Measurements from ENCODE around the gene SH3D19.

DNA sequence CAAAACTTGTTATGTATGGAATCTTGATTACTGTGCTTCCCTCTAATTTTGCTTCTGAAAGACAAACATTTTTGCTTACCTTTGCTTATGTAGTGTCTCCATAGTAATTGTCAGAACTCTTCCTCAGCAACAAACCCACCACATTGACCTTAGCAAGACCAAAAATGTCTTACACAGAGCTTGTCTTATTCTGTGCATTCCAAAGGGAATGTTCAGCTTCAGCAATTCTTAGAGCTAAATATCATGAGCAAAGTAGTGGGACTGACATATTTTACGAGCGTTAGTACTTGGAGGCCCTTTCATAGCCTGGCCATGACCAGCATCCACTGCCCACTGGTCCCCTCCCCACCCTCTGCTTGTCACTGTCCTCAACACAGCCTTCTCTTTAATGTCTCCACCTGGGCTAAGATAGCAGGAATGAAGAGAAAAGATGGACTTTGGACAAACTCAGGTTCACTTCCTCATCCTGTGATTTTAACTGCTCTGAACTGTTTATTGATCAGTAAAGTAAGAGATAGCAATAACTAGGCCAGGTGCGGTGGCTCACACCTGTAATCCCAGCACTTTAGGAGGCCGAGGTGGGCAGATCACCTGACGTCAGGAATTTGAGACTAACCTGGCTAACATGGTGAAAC, 15.5 kb upstream of the SH3D19 start:
- TF ChIP-seq, protein P1, sequence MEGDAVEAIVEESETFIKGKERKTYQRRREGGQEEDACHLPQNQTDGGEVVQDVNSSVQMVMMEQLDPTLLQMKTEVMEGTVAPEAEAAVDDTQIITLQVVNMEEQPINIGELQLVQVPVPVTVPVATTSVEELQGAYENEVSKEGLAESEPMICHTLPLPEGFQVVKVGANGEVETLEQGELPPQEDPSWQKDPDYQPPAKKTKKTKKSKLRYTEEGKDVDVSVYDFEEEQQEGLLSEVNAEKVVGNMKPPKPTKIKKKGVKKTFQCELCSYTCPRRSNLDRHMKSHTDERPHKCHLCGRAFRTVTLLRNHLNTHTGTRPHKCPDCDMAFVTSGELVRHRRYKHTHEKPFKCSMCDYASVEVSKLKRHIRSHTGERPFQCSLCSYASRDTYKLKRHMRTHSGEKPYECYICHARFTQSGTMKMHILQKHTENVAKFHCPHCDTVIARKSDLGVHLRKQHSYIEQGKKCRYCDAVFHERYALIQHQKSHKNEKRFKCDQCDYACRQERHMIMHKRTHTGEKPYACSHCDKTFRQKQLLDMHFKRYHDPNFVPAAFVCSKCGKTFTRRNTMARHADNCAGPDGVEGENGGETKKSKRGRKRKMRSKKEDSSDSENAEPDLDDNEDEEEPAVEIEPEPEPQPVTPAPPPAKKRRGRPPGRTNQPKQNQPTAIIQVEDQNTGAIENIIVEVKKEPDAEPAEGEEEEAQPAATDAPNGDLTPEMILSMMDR (IDR thresholded peaks at IDR 0.05): no peak
- TF ChIP-seq EP300 (IDR thresholded peaks at IDR 0.05) (no peak), POLR2A (IDR thresholded peaks at IDR 0.05) (no peak), POLR2AphosphoS5 (IDR thresholded peaks at IDR 0.05) (no peak)
